SK-N-SH (cell line): Measurements from ENCODE around the gene FLT4. TPM values are rescaled to one million over a fixed set of nuclear protein-coding genes. Genes with fewer than 3 reads are reported as not detected.

Experiments
- CTCF ChIA-PET: fragments of 300-600, 350-600 bp; formaldehyde crosslinking; extraction: SDS; loops from one replicate; lab custom pipeline; 2021; lab: Yijun Ruan, JAX
- POLR2A ChIA-PET: fragments of 350-600 bp; sonication (Branson Sonifier 250); formaldehyde crosslinking; extraction: SDS; loops from one replicate; lab custom pipeline; 2020; ENCODE audit warnings: antibody characterized with exemption, inconsistent platforms; lab: Yijun Ruan, JAX
- DNase-seq: peaks from one replicate; pipeline ENCODE4 v3.0.0; 2012
- H2AFZ ChIP-seq: fragments of 200-600 bp; sonication (generic); 2 replicates; pipeline ENCODE4 v1.8.1; 2016; ENCODE audit warnings: antibody characterized with exemption, mild to moderate bottlenecking, low read depth
- H3F3A ChIP-seq: fragments of 200-600 bp; sonication (generic); replicated peaks from 2 replicates; pipeline ENCODE3; 2016; ENCODE audit warnings: antibody characterized with exemption, mild to moderate bottlenecking; ENCODE audit not compliant: insufficient read depth
- H3K27ac ChIP-seq, 2 experiments: fragments of 200-500 bp in 1 of 2; fragments of 200-600 bp in 1 of 2; sonication (Bioruptor generic) in 1 of 2; sonication (generic), shearing (Covaris generic) in 1 of 2; 2 replicates each; pipeline versions ENCODE4 v1.5.1 to v1.6.1; 2014 to 2016; ENCODE audit warnings: low read depth in 2 of 2, inconsistent platforms in 1 of 2, low read length in 1 of 2, mild to moderate bottlenecking in 1 of 2, mixed read lengths in 1 of 2
- H3K27me3 ChIP-seq: fragments of 200-600 bp; sonication (generic), shearing (Covaris generic); 2 replicates; pipeline ENCODE4 v1.6.1; 2016; ENCODE audit warnings: mixed run types; ENCODE audit not compliant: insufficient read depth
- H3K36me3 ChIP-seq, 2 experiments: fragments of 200-500 bp in 1 of 2; fragments of 200-600 bp in 1 of 2; sonication (Bioruptor generic) in 1 of 2; sonication (generic) in 1 of 2; replicated peaks in 1 of 2; 2 replicates each; pipeline versions ENCODE3 to v1.5.1; 2014 to 2016; ENCODE audit warnings: low read length in 1 of 2, mild to moderate bottlenecking in 1 of 2; ENCODE audit not compliant: insufficient read depth in 2 of 2, control insufficient read depth in 1 of 2
- H3K4me1 ChIP-seq, 2 experiments: fragments of 200-500 bp in 1 of 2; fragments of 200-600 bp in 1 of 2; sonication (Bioruptor generic) in 1 of 2; sonication (generic), shearing (Covaris generic) in 1 of 2; 2 replicates each; pipeline versions ENCODE4 v1.5.1 to v1.6.1; 2014 to 2016; ENCODE audit warnings: low read depth in 1 of 2, low read length in 1 of 2, mixed run types in 1 of 2; ENCODE audit not compliant: insufficient read depth in 2 of 2, control insufficient read depth in 1 of 2
- H3K4me2 ChIP-seq: fragments of 200-600 bp; sonication (generic), shearing (Covaris generic); 2 replicates; pipeline ENCODE4 v1.6.1; 2017; ENCODE audit warnings: mixed run types
- H3K4me3 ChIP-seq, 2 experiments: fragments of 200-500 bp in 1 of 2; fragments of 200-600 bp in 1 of 2; sonication (Bioruptor generic) in 1 of 2; sonication (generic), shearing (Covaris generic) in 1 of 2; 2 replicates each; pipeline versions ENCODE4 v1.5.1 to v1.8.1; 2014 to 2016; ENCODE audit warnings: low read depth in 2 of 2, inconsistent platforms in 1 of 2, low read length in 1 of 2, mild to moderate bottlenecking in 1 of 2, mixed read lengths in 1 of 2, moderate library complexity in 1 of 2
- H3K79me2 ChIP-seq: fragments of 200-600 bp; sonication (generic); 2 replicates; pipeline ENCODE4 v1.8.1; 2017; ENCODE audit warnings: mild to moderate bottlenecking; ENCODE audit not compliant: insufficient read depth
- H3K9ac ChIP-seq: fragments of 200-600 bp; sonication (generic); 2 replicates; pipeline ENCODE4 v1.6.1; 2017; ENCODE audit warnings: mixed run types
- H3K9me2 ChIP-seq: fragments of 200-600 bp; sonication (generic); 2 replicates; pipeline ENCODE4 v1.6.1; 2017; ENCODE audit warnings: mixed run types
- H3K9me3 ChIP-seq: fragments of 200-600 bp; sonication (generic); 2 replicates; pipeline ENCODE4 v1.6.1; 2017; ENCODE audit warnings: mixed run types, mild to moderate bottlenecking, moderate library complexity
- H4K20me1 ChIP-seq: fragments of 200-600 bp; sonication (generic); 2 replicates; pipeline ENCODE4 v1.6.1; 2017; ENCODE audit warnings: mild to moderate bottlenecking, mixed run types; ENCODE audit not compliant: insufficient read depth
- CTCF ChIP-seq: fragments of 200-600 bp; sonication (generic); IDR thresholded peaks from 2 replicates; pipeline ENCODE4 v1.6.1; 2017; ENCODE audit warnings: antibody characterized with exemption, mild to moderate bottlenecking, moderate library complexity
- ELF1 ChIP-seq: IDR thresholded peaks from 2 replicates; pipeline ENCODE4 v1.4.0; 2012
- FOXJ3 ChIP-seq: sonication (generic); formaldehyde crosslinking; IDR thresholded peaks from 2 replicates; pipeline ENCODE4 v1.5.1; 2020; ENCODE audit warnings: mild to moderate bottlenecking, missing genetic modification reagents
- MXI1 ChIP-seq: IDR thresholded peaks from 2 replicates; pipeline ENCODE4 v1.6.1; 2012; ENCODE audit warnings: mild to moderate bottlenecking, low read depth, low read length, improper control_type of control experiment
- NFIC ChIP-seq: IDR thresholded peaks from 2 replicates; pipeline ENCODE4 v1.4.0; 2012; ENCODE audit warnings: borderline replicate concordance
- RCOR1 ChIP-seq: fragments of 150-350 bp; IDR thresholded peaks from 2 replicates; pipeline ENCODE4 v1.6.1; 2017; ENCODE audit warnings: antibody characterized with exemption, low read length
- REST ChIP-seq: IDR thresholded peaks from 2 replicates; pipeline ENCODE4 v1.6.1; 2012; ENCODE audit warnings: mild to moderate bottlenecking, low read depth, low read length, moderate library complexity
- RFX5 ChIP-seq: IDR thresholded peaks from 2 replicates; pipeline ENCODE4 v1.6.1; 2012; ENCODE audit warnings: mild to moderate bottlenecking, improper control_type of control experiment, low read length
- RXRA ChIP-seq: IDR thresholded peaks from 2 replicates; pipeline ENCODE4 v1.4.0; 2012; ENCODE audit warnings: low read depth, mild to moderate bottlenecking, borderline replicate concordance
- TAF1 ChIP-seq: IDR thresholded peaks from 2 replicates; pipeline ENCODE4 v1.6.1; 2012; ENCODE audit warnings: low read depth, mild to moderate bottlenecking, low read length, moderate library complexity, borderline replicate concordance
- USF2 ChIP-seq: fragments of 150-350 bp; IDR thresholded peaks from 2 replicates; pipeline ENCODE4 v1.6.1; 2017; ENCODE audit warnings: antibody characterized with exemption, low read length, low read depth, borderline replicate concordance
- WGBS: methylation state at CpG from one replicate; pipeline ENCODE4 v1.1.6; 2017; ENCODE audit warnings: low lambda C conversion rate; 5-methylcytosine and 5-hydroxymethylcytosine counted together
- polyA plus RNA-seq, 3 experiments: library from polyadenylated mRNA; depleted of rRNA; stranded (reverse); fragments of >200 nt; gene quantifications; 2 replicates each; pipeline ENCODE4 v1.2.3, GENCODE V29; 2012

Gene FLT4
- polyA plus RNA-seq, 1 of the 3 experiments (the other 2 are of a cell fraction), result 0.05 TPM

- Histone ChIP-seq H3K4me3 (no peak overlapping the region), H3K27ac (no peak overlapping the region), H3K4me2 (no peak overlapping the region), H3K27me3 (peaks cover 78% of the 10 kb centered on the region; the same call in 1 of the 2 replicates), H3K9me3 (no peaks in the 10 kb centered on the region), H2AFZ (no peak overlapping the region), H3K9ac (no peak overlapping the region), H3K9me2 (no peaks in the 10 kb centered on the region), H3K79me2 (no peaks in the 10 kb centered on the region), H3K36me3 (no peaks in the 10 kb centered on the region), H3F3A (no peaks in the 10 kb centered on the region), H3K4me1 (no peaks in the 10 kb centered on the region), H4K20me1 (no peaks in the 10 kb centered on the region)
- peak; percentile 14 for TF ChIP-seq CTCF
- TF ChIP-seq RXRA, result no peak
- DNase-seq, result peak; percentile 75
- POLR2A ChIA-PET, result no interaction called here
- 18% methylated on average over 27 of the region's 80 CpGs for WGBS
- CTCF ChIA-PET, result interaction anchor here (0.7 to 1.3 kb wide), 3 partner anchors 10 to 127 kb away, joined by 3 read pairs; no protein-coding TSS in a partner anchor
Measured at GRCh38 chr5:180648658-180649296, 623 bp downstream of the FLT4 start.

- Histone ChIP-seq H3K36me3 (no peaks in the 10 kb centered on the region), H3K79me2 (no peaks in the 10 kb centered on the region), H3K27me3 (peaks cover 81% of the 10 kb centered on the region; the same call in 1 of the 2 replicates), H3K27ac (no peak overlapping the region), H3K9ac (no peak overlapping the region), H3K4me1 (no peaks in the 10 kb centered on the region), H3K9me3 (no peaks in the 10 kb centered on the region), H4K20me1 (no peaks in the 10 kb centered on the region), H2AFZ (no peak overlapping the region), H3K4me2 (no peak overlapping the region), H3K9me2 (no peaks in the 10 kb centered on the region), H3F3A (no peaks in the 10 kb centered on the region), H3K4me3 (no peak overlapping the region)
- TF ChIP-seq TAF1 (no peak), FOXJ3 (CRISPR knock-in tag) (no peak), MXI1 (no peak)
- ChIA-PET CTCF (interaction anchor here (0.7 to 1.3 kb wide), 3 partner anchors 9 to 127 kb away, joined by 3 read pairs; no protein-coding TSS in a partner anchor), POLR2A (no interaction called here)
- peak; percentile 17 for DNase-seq
- WGBS, result 42% methylated on average over 8 of the region's 8 CpGs
Measured at GRCh38 chr5:180647941-180648500, 1.4 kb downstream of the FLT4 start.

- H3K4me3 ChIP-seq, result no peak overlapping the region
- H3K27ac ChIP-seq, result no peak overlapping the region
- no peaks in the 10 kb centered on the region for H3K9me2 ChIP-seq
- peaks cover 79% of the 10 kb centered on the region; the same call in 1 of the 2 replicates for H3K27me3 ChIP-seq
- H3K9ac ChIP-seq, result no peak overlapping the region
- DNase-seq, result peak; percentile 19
- no peak overlapping the region for H3K4me2 ChIP-seq
- no peaks in the 10 kb centered on the region for H3K9me3 ChIP-seq
- WGBS, result 36% methylated on average over 5 of the region's 8 CpGs
- no peaks in the 10 kb centered on the region for H3F3A ChIP-seq
- no peaks in the 10 kb centered on the region for H4K20me1 ChIP-seq
- ChIA-PET POLR2A (no interaction called here), CTCF (interaction anchor here (0.6 kb wide), 1 partner anchor 22 kb away, joined by 3 read pairs; no protein-coding TSS in a partner anchor)
- no peaks in the 10 kb centered on the region for H3K36me3 ChIP-seq
- no peaks in the 10 kb centered on the region for H3K4me1 ChIP-seq
- no peaks in the 10 kb centered on the region for H3K79me2 ChIP-seq
- H2AFZ ChIP-seq, result no peak overlapping the region
- TF ChIP-seq CTCF (no peak), REST (no peak), RFX5 (no peak), USF2 (no peak), RCOR1 (no peak), NFIC (no peak), ELF1 (no peak)
Measured at GRCh38 chr5:180647465-180647864, 1.9 kb downstream of the FLT4 start.
